Measurements from ENCODE around the gene DNAH8.
A peak's percentile ranks its signal among the peaks of the same experiment; 100 is the strongest.

DNAH8 gene

DNA sequence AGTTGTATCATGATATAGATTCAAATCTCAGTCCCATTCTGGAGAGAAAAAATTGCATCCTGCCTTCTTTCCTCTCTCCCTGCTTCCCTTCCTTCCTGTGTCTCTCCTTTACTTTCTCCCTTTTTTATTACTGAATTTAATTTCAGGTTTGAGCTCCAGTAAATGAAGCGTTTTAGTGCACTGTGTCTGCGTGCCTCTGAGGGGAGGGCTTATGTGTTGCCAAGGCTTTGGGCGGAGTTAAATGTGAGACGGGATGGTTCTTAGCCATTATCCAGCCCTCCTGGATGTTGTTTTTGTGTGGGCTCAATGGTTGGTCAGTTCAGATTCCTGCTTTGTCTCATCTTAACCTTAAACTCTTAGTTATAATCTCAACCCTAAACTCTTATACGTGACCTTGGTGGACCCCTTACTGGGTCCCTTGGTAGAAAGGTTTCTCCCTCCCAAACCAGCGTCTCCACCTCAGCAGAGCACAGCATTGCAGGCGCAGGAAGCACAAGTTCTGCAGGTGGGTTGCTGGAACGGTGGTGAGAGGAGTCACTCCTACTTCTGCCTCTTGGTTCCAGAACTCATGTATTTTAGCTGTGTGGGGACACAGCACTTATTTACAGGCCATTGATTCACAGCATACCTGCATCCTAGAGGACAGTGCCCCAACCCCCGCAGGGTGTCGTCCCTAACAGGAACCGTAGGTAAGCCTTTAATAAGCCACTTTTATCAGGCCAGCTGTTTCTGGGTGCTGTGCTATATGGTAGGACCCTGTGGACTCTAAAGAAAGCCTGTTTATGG lies 68.5 kb downstream of the DNAH8 start:
- TF ChIP-seq GATA1 (IDR thresholded peaks at IDR 0.05; ENCODE audit: low read depth, low read length) = no peak
- no peak for DNase-seq

DNA sequence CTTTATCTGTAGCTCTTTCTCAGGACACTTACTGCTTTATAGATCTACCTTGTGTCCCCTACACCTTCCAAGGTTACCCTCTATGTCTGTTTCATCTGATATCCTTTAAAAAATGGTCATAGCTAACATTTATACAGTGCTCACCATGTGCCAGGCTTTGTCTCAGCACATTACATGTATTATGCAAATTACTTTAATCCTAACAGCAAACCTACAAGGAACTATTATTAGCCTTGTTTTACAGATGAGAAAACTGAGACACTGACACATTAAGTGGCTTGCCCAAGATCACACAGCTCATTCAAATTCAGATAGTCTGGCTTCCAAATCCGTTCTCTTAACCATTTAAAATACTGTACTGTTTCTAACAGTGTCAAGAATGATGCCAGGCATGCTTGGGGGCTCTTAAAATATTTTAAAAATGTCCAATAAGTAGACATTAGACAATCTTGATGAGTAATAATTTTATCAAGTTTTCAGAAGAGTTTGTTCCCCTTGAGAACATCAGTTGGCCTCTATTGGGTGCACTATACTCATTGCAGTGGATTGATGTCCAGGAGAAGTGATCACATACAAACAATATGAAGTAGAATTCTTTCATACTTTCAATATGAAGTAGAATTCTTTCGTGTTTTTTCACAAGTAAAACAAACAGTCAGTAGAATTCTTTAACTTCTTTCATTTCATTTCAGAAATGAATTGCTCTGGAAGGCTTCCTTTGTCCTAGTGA lies 69.6 kb downstream of the DNAH8 start:
- no peak for DNase-seq
- no peak for TF ChIP-seq POLR2A (IDR thresholded peaks at IDR 0.05; ENCODE audit: low read length)
- TF ChIP-seq GATA1 (IDR thresholded peaks at IDR 0.05; ENCODE audit: low read depth, low read length) = no peak

DNA sequence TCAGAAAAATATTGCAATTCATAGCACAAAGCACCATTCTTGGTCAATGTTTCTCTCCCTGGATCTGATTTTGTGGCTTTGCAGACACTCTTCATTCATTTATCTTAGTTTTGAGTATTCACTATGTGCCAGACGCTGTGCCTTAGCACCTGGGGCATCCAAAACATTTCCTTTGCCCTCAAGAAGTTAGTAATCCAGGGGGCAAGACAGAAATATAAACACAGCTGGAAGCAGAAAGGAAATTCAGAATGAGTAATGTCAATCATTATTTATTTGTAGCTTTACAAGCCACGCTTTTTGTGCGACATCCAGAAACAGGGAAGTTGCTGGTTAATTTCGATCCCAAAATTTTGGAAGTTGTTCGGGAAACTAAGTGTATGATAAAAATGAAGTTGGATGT lies 71.4 kb downstream of the DNAH8 start:
- TF ChIP-seq POLR2A (IDR thresholded peaks at IDR 0.05; ENCODE audit: low read length) = no peak
- no peak for DNase-seq

DNA sequence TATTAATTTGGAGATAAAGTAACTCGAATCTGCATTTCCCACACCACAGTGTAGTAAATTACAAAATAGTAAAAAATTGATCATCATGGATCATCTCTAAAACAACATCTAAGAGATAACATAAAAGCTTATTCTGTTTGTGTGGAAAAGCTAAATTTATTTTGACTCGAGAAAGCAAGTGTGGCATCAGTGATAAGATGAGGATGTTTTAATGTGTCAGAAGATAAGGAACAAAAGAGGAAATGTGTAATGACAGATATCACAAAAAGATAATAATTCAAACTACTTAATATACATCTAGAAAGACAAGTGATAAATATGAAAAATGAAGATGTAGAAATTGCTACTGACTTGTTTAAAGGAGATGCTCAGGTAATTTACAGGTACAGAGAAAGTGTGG lies 74.1 kb downstream of the DNAH8 start:
- DNase-seq = peak in 1 of 2 experiments; percentile 27
- TF ChIP-seq GATA1 (IDR thresholded peaks at IDR 0.05; ENCODE audit: low read depth, low read length) (no peak), POLR2A (IDR thresholded peaks at IDR 0.05; ENCODE audit: low read length) (no peak)

DNA sequence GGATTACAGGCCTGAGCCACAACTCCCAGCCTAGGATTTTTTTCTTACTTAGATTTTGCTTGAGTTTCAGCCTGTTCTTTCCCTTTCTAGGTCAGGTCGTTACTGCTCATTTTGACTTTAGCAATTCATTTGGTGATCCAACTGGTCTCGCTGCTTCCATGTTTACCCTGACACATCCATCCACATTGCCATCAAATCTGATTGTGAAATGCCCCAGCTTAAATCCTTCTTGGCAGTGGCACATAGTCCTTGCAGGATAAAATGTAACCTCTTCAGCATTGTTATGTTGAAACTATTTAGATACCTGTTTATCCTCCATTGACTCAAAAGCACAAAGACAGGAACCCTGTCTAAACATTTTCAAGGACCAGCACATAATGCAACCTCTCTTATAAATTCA lies 77.2 kb downstream of the DNAH8 start:
- TF ChIP-seq GATA1 (IDR thresholded peaks at IDR 0.05; ENCODE audit: low read depth, low read length) = no peak
- no peak for DNase-seq

DNA sequence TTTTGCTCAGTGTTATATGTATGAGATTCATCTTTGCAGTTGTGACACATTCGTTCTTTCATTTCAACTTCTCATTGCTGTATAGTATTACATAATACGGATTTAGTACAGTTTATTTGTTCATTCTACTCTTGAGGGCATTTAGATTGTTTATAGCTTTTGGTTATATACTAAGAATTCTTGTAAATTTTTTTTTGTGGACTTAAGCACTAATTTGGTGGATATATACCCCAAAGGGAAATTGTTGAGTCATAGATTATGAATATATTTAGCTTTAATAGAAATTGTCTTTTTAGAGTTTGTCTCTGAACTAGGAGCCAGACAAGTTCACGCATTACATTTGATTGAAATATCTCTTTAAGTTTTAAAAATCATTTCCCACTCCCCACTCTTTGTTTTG lies 79.6 kb downstream of the DNAH8 start:
- TF ChIP-seq POLR2A (IDR thresholded peaks at IDR 0.05; ENCODE audit: low read length) (no peak), GATA1 (IDR thresholded peaks at IDR 0.05; ENCODE audit: low read depth, low read length) (no peak)
- DNase-seq = no peak

DNA sequence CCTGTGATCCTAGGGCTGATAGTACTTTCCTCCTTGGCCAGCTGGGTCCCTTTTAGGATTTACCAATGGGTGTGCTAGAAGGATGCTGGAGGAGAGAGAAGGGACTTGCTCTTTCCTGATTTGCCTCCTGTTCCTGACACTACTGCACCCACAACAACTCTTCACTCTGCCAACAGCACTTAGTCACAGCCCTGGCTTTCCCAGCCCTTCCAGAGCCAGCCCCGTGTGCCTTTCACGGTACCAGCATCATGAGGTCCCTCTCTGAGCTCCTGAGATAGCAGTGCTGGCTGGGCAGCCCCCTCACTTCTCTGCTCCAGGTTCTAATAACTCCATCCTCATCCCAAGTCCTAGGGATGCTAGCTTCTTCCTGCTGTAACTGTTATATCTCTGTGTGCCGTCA lies 80.9 kb downstream of the DNAH8 start:
- TF ChIP-seq GATA1 (IDR thresholded peaks at IDR 0.05; ENCODE audit: low read depth, low read length) (no peak), POLR2A (IDR thresholded peaks at IDR 0.05; ENCODE audit: low read length) (no peak)

DNA sequence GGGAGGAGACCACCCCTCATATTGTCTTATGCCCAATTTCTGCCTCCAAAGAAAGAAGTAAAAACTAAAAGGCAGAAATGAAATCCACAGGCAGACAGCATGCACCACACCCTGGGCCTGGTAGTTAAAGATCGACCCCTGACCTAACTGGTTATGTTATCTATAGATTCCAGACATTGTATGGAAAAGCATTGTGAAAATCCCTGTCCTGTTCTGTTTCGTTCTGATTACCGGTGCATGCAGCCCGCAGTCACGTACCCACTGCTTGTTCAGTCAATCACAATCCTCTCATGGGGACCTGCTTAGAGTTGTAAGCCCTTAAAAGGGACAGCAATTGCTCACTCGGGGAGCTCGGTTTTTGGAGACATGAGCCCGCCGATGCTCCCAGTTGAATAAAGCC lies 81.3 kb downstream of the DNAH8 start:
- peak; percentile 23 to 78 for DNase-seq

More for the DNA sequence above, 80.9 kb downstream of the DNAH8 start:
- DNase-seq = no peak

DNA sequence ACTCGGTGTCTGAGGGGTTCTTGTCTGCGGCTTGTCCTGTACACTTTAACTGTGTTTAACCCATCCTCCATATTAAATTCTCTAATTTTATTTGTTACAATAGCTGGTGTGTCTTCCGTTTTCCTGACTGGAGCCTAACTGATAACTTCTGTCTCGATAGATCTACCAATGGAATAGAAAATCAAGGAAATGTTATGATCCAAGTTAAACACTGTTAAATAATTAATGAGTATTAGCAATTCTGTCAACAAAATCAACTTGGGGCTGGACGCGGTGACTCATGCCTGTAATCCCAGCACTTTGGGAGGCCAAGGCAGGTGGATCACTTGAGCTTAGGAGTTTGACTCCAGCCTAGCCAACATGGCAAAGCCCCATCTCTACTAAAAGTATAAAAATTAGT lies 81.7 kb downstream of the DNAH8 start:
- no peak for DNase-seq
- no peak for TF ChIP-seq POLR2A (IDR thresholded peaks at IDR 0.05; ENCODE audit: low read length)
- TF ChIP-seq GATA1 (IDR thresholded peaks at IDR 0.05; ENCODE audit: low read depth, low read length) = no peak

DNA sequence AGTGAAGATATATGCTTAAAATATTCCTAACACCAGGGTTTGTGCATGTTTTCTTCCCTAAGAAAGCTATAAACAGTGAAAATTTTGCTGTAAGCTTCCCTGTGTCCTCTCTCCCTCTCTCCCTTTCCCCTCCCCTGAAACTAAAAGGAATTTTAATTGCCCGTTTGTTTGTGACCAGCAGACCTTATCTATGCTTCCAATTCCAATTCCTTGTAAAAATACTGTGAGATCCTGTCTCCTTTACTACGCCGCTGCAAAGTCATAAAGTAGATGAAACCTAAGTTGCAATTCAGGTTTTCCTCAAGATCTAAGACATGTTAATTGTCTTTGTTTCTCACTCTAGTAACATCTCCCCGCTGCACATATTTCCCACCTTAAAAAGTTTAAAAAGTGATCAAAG lies 82.3 kb downstream of the DNAH8 start:
- DNase-seq = no peak
- TF ChIP-seq POLR2A (IDR thresholded peaks at IDR 0.05; ENCODE audit: low read length) = no peak
- TF ChIP-seq GATA1 (IDR thresholded peaks at IDR 0.05; ENCODE audit: low read depth, low read length) = no peak

DNA sequence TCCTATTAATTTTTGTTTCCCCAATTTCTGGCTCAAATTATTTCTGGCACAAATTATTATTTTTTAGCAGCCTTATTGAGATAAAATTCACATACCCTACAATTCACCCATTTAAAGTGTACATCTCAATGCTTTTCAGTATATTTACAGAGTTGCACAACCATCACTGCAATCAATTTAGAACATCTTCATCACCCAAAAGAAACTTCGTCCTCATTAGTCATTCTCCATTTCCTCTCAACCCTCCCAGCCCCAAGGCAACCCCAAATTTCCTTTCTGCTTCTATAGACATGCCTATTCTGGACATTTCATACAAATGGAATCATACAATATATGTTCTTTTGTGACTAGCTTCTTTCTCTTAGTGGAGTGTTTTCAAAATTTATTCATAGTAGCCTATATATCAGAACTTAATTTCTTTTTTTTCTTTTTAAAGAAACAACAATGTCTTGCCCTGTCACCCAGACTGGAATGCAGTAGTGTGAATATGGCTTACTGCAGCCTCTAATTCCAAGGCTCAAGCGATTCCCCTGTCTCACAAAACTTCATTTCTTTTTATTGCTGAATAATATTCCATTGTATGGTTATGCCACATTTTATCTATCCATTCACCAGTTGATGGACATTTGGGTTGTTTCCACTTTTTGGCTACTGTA lies 84.5 kb downstream of the DNAH8 start:
- DNase-seq = no peak
- TF ChIP-seq GATA1 (IDR thresholded peaks at IDR 0.05; ENCODE audit: low read depth, low read length) (no peak), POLR2A (IDR thresholded peaks at IDR 0.05; ENCODE audit: low read length) (no peak)

DNA sequence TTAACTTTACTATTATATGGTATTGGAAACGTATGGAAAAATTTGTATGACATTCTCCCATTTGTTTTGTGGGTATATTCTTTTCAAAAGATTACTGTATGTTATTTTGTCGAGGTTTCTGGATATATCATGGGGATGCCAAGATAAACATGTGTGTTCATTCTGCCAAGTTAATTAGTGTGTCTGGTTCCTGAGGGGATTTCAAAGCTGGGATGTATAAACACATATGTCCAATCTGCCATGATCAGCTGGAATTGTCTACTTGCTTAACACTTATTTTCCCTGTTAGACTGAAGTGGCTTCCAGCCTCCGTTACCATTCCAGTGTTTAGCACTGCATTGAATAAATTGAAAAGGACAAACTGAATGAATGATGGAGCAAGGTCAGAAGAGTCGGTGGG lies 86.2 kb downstream of the DNAH8 start:
- DNase-seq = no peak
- no peak for TF ChIP-seq POLR2A (IDR thresholded peaks at IDR 0.05; ENCODE audit: low read length)
- TF ChIP-seq GATA1 (IDR thresholded peaks at IDR 0.05; ENCODE audit: low read depth, low read length) = no peak

DNA sequence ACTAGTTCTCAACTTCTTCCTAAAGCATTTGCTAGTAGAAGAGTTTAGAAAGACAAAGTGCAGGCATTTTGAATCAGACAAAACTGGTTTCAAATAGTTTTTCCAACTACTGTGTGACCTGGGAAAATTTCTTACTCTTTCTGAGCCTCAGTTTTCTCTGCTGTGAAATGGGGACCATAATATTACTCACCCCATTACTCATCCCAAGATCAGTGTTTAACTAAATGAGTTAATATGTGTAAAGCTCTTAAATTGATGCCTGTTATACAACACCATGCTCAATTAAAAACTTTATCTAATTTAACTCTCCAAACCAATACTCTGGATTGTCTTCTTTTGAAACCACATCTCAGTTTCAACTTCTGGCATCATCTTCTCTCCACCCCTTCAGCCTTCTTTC lies 87.4 kb downstream of the DNAH8 start:
- TF ChIP-seq POLR2A (IDR thresholded peaks at IDR 0.05; ENCODE audit: low read length) = no peak
- TF ChIP-seq GATA1 (IDR thresholded peaks at IDR 0.05; ENCODE audit: low read depth, low read length) = no peak
- DNase-seq = no peak

DNA sequence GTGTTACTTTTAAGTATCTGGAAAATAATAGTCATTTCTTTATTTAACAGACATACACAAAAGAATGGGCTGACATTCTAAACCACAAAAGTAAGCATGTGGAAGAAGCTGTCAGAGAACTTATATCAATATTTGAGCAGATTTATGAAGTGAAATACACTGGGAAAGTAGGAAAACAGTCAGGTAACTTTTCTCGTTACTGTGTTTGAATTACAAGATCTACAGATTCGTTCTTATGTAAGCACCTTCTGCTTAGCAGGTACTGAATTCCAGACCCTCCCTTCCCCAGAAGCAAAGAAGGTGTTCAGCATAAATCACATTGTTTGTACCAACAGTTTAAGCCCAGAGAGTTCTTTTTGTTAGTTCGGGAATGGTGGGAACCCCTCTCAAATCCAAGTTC lies 88.0 kb downstream of the DNAH8 start:
- no peak for DNase-seq
- no peak for TF ChIP-seq GATA1 (IDR thresholded peaks at IDR 0.05; ENCODE audit: low read depth, low read length)

DNA sequence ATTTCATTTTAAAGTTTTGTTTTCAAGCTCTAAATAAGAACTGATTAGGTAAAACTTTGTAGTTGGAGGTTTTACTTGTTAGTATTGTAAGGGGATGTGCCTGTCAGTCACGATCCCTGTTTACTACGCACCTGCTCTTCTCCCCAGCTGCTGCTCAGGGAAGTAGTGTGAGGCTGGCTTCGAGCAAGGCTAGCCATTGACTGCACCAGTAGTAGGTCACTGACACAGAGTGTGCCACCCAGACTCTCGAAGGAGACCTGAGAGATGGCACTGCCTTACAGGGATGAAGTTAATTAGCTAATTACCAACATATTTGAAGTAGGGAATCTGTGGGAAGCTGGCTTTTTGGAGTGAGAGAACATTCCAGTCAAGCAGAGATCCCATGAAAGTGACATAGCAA lies 89.2 kb downstream of the DNAH8 start:
- DNase-seq = no peak
- TF ChIP-seq GATA1 (IDR thresholded peaks at IDR 0.05; ENCODE audit: low read depth, low read length) = no peak
- TF ChIP-seq POLR2A (IDR thresholded peaks at IDR 0.05; ENCODE audit: low read length) = no peak
